ENCODE results near the gene ELMOD1. TPM values are rescaled to one million over a fixed set of nuclear protein-coding genes. Genes with fewer than 3 reads are reported as not detected.
A peak's percentile ranks its signal among the peaks of the same experiment; 100 is the strongest.

Gene ELMOD1
- total RNA-seq, 4 donors from 2014 or later, result not detected

DNA sequence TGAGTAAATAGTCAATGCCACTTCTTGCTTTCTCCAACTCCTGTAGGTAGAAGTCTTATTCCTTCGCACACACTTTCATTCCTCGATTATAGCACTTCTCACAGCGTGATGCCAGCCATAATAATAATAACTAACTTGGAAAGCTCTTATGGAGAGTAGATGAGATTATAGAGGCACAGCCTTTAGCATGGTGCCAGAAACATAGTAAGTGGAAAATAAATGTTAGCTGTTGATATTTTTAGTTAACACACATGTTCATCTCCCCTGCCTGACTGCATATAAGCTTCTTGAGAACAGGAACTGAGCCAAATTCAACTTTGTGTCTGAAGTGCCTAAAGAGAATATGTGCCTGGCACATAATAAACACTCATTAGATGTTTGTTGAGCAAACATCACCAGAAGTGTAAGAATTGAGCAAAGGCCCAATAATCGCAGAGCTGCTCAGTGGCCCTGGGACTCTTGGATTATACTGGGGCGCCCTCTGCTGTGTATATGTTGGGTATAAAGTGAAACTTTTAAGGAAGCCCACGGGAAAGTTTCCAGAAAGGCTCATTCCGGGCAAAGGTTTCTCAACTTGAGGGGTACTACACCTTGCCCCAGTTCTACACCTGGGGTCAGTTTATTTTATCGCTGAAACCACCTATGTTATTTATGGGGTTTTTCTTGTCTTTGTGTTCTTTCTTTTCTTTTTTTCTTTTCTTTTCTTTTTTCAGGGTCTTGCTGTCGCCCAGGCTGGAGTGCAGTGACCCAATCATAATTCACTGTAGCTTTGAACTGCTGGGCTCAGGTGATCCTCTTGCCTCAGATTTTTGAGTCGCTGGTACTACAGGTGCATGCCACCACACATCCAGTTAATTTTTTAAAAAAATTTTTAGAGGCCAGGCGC is 98.6 kb downstream of the ELMOD1 start:
- WGBS, 2 donors, result 43 to 46% methylated on average over 11 of the region's 11 CpGs
- no peak overlapping the region for H3K4me3 ChIP-seq

DNA sequence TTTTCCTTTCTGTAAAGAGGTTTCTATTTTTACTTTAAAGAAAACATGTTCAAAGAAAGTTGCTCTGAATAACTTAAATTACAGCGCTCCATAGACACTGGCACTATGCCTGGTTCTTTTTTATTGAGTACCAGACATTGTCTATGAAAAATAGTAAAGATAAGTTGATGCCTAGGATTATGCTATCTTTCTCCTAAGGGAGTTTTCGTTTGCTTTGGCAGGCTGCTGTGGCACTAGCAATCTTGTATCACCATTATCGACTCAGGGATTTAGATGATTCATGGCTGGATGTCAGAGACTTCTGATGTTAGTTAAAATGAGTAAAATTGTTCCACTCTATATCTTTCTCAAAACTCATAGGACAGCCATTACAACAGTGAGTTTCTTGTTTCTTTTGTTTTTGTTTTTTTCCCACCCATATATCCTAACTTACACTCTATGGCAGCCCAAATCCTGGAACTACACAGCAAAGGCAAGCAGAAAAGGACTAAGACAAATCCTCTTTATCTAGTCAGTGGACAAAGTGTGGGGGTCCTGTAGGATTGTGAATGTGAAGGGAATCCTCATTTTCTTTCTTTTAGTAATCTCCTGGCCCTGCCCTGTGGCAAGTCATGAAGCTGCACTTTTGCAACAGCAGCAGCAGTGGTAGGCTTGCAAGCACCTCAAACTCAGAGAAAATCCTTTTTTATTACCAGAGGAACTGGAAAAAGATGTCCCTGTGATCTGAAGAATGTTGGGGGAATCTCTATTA is 100.2 kb downstream of the ELMOD1 start:
- intact Hi-C loops (cut with DNase I), result no loop called here
- DNase-seq, result no peak
- no peak for TF ChIP-seq CTCF (IDR thresholded peaks at IDR 0.05)
- Histone ChIP-seq H3K27me3 (no peaks in the 10 kb centered on the region), H3K27ac (no peak overlapping the region), H3K4me3 (no peak overlapping the region), H3K36me3 (no peaks in the 10 kb centered on the region), H3K9me3 (no peaks in the 10 kb centered on the region), H3K4me1 (peaks cover 0 to 10% (median 0%) of the 10 kb centered on the region in 3 donors)
- WGBS, 2 donors, result 23 to 27% methylated on average over 3 of the region's 3 CpGs

More for the DNA sequence above, 98.6 kb downstream of the ELMOD1 start:
- Histone ChIP-seq H3K4me1 (peaks cover 0 to 10% (median 0%) of the 10 kb centered on the region in 3 donors), H3K36me3 (no peaks in the 10 kb centered on the region), H3K27me3 (no peaks in the 10 kb centered on the region), H3K9me3 (no peaks in the 10 kb centered on the region), H3K27ac (no peak overlapping the region)
- no peak for DNase-seq
- intact Hi-C loops (cut with DNase I), result loop anchor here (10.0 kb wide), 1 partner anchor 125 kb away; the partner anchor contains the start of gene ALKBH8
- peak; percentile 17 to 73 (median 60) for TF ChIP-seq CTCF (IDR thresholded peaks at IDR 0.05)
- no peak for TF ChIP-seq POLR2A (IDR thresholded peaks at IDR 0.05)

DNA sequence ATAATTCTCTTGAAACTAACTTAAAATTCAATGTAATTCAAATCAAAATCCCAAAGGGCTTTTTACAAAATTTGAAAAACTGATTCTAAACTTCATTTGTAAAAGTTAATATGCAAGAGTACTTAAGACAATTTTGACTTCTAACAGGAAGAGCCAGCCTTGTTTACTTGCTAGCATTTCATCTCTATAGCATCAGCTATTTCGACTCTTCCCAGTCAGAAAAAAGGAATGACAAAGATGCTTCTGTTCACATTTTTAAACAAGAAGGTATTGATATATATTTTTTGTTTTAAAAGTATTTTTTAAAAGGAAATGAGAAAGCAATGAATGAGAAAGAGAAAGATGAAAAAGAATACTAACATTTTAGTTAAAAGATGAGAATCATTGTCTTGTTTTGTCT is 104.5 kb downstream of the ELMOD1 start:
- intact Hi-C loops (cut with DNase I), result no loop called here
- Histone ChIP-seq H3K27ac (no peak overlapping the region), H3K4me3 (no peak overlapping the region), H3K9me3 (no peaks in the 10 kb centered on the region), H3K4me1 (no peaks in the 10 kb centered on the region), H3K27me3 (peaks cover 0 to 4% (median 0%) of the 10 kb centered on the region in 4 donors), H3K36me3 (no peaks in the 10 kb centered on the region)
- no peak for TF ChIP-seq POLR2A (IDR thresholded peaks at IDR 0.05)
- TF ChIP-seq CTCF (IDR thresholded peaks at IDR 0.05), result no peak
- no peak for DNase-seq
- WGBS, 2 donors, result 61 to 67% methylated on average over 1 of the region's 1 CpG

- DNase-seq, result no peak
- Histone ChIP-seq H3K9me3 (no peaks in the 10 kb centered on the region), H3K4me1 (no peaks in the 10 kb centered on the region), H3K27ac (no peak overlapping the region), H3K36me3 (no peaks in the 10 kb centered on the region), H3K4me3 (no peak overlapping the region), H3K27me3 (peaks cover 0 to 4% (median 0%) of the 10 kb centered on the region in 4 donors)
- TF ChIP-seq CTCF (IDR thresholded peaks at IDR 0.05) (no peak), POLR2A (IDR thresholded peaks at IDR 0.05) (no peak)
- intact Hi-C loops (cut with DNase I), result no loop called here
- WGBS, 2 donors, result 7 to 9% methylated on average over 1 of the region's 1 CpG
Observed at GRCh38 chr11:107696140-107696539, 105.2 kb downstream of the ELMOD1 start.

DNA sequence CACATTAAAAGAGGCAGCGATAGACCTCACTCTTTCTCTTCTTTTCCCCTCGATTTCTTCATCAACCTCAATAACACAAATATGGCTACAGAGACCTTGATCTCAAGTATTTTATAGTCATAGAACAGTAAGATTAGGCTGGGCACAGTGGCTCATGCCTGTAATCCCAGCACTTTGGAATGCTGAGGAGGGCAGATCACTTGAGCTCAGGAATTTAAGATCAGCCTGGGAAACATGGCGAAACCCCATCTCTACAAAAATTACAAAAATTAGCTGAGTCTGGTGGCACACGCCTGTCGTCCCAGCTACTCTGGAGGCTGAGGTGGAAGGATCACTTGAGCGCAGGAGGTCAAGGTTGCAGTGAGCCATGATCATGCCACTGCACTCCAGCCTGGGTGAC is 106.3 kb downstream of the ELMOD1 start:
- Histone ChIP-seq H3K27ac (no peak overlapping the region), H3K9me3 (no peaks in the 10 kb centered on the region), H3K36me3 (no peaks in the 10 kb centered on the region), H3K4me1 (no peaks in the 10 kb centered on the region), H3K4me3 (no peak overlapping the region), H3K27me3 (peaks cover 0 to 8% (median 0%) of the 10 kb centered on the region in 4 donors)
- TF ChIP-seq CTCF (IDR thresholded peaks at IDR 0.05), result no peak
- no peak for TF ChIP-seq POLR2A (IDR thresholded peaks at IDR 0.05)
- intact Hi-C loops (cut with DNase I), result no loop called here
- 69 to 76% methylated on average over 4 to 6 of the region's 6 CpGs for WGBS, 2 donors
- no peak for DNase-seq
